Spleen (tissue), 7 donors: ENCODE data around the gene CIB4.

Source experiments
- CTCF ChIP-seq, 11 experiments: fragments of 200-600 bp in 7 of 11; fragments of 450-650 bp in 4 of 11; sonication (generic) in 4 of 11; IDR thresholded peaks in 8 of 11; conservative IDR thresholded peaks in 3 of 11; 1 replicate in 7 of 11; 2 replicates in 4 of 11; pipeline versions ENCODE4 v1.4.0 to v1.8.0; 2016 to 2021; ENCODE audit warnings: antibody characterized with exemption in 11 of 11, inconsistent platforms in 4 of 11, mild to moderate bottlenecking in 1 of 11
- POLR2A ChIP-seq, 3 donors: fragments of 450-650 bp; IDR thresholded peaks; one replicate each; pipeline ENCODE4 v1.5.1; 2017; ENCODE audit warnings: antibody characterized with exemption in 3 of 3, mild to moderate bottlenecking in 1 of 3
- POLR2AphosphoS5 ChIP-seq, 3 donors: sonication (generic); formaldehyde crosslinking; IDR thresholded peaks; one replicate each; pipeline ENCODE4 v1.5.1; 2017; ENCODE audit warnings: antibody characterized with exemption in 3 of 3
- donor health status: DM: no; HTN: no; CAD: no; lungs with moderate emphysema.
- donor health status: DM: no; HTN: no; CAD: no.
- donor health status: DM: no; HTN: no; CAD: no.

GRCh38 chr2:26633993-26634595 lies 7.1 kb downstream of the CIB4 start:
- TF ChIP-seq CTCF (IDR thresholded peaks at IDR 0.05 in 8 of 11, conservative IDR thresholded peaks at IDR 0.05 in 3 of 11) (no peak), POLR2A (IDR thresholded peaks at IDR 0.05) (no peak), POLR2AphosphoS5 (IDR thresholded peaks at IDR 0.05) (no peak)
